GM19397 (cell line): ENCODE results near the gene CLIC1.

ENCODE experiments used
- ATAC-seq: cut with Tn5 transposase; IDR thresholded peaks from one replicate; pipeline ENCODE4 v1.9.1; 2021; ENCODE audit warnings: mild to moderate bottlenecking, moderate library complexity; ENCODE audit not compliant: unreplicated experiment

Gene CLIC1

DNA sequence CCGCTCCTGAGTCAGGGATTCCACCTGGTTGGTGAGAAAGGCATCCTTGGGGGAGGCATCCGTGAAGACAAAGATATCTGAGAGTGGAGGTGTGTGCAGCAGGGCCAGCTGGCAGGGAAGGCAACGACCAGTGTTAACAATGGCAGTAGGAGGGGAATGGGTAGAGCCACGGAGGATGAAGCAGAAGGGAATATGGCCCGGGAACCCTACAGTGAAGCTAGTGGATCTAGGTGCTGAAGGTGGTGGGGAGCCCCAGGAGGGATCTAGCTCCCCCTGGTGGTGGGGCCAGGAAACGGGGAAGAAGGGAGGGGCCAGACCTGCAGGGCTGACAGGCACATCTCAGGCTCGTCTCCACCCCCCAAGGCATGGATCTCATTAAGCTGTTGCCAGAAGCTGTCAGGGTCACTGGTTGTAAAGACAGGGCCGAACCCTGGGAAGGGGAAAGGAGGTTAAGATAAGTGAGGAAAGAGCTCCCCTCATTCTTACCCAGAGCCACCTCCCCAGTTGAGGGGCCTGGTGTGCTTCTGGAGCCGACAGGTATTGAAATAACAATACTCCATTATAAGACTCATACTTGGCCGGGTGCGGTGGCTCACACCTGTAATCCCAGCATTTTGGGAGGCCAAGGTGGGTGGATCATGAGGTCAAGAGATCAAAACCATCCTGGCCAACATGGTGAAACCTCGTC is 33.5 kb upstream of the CLIC1 start:
- ATAC-seq = no peak

- ATAC-seq = no peak
These were observed 32.3 kb upstream of the CLIC1 start for GRCh38 chr6:31768363-31769257.

DNA sequence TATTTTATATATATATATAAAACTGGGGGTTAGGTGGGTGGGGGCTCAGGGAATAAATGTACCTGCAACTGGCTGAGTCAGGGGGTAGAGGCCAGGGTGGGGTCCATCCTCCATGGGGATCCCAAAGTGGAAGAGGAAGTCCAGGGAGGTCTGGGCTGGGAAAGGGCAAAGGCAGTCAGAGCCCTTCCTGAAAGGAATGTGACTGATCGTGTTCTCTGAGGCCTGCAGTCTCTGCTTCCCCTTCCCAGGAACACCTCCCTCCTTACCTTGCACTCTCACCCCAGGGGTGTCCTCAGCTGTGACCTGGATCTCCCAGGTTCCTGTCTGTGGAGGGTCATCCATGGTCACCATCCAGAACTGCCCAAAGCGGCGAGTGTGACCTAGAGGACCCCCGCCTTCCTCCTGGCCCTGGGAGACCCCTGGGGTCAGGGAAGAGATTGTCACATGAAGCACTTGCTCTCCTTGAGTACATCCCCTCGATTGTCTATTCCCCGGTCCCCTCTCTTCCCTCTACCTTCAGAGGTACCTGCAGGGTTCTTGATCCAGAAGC is 30.8 kb upstream of the CLIC1 start:
- ATAC-seq = no peak

GRCh38 chr6:31765910-31766794 is 29.8 kb upstream of the CLIC1 start:
- no peak for ATAC-seq

- ATAC-seq = no peak
These were observed 29.2 kb upstream of the CLIC1 start for GRCh38 chr6:31765559-31765909.

DNA sequence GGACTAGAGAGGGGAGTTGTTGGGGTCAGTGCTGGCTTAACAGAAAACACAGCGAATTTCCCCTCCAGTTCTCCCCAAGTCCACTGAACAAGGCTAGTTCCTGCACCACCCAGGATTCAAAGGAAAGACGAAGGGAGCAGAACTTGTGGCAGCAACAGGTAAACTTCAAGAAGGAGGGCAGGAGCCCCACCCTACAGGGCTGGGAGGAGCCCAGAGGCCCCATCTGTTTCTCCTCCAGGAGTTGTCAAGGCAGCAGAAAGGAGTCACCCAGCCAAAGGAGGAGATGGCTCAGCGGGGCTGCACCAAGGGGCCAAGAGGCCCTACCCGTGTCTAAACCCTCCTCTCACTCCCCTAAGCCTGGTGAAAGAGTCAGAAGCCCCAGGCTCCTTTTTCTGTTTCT is 27.9 kb upstream of the CLIC1 start:
- no peak for ATAC-seq

DNA sequence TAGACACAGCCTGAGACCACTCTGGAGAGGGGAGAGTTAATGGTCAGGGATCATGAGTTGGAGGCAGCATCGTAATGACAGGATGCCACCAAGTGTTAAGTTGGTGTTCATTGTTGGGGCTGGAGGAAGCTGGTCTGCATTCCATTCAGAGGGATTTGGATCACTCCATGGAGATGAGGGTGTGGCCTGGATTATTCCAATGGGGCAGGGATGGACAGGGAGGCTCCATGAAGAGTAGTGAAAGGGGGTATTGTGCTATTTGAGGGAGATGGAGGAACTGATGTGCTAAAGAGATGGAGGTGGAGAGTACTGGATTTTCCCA is 27.2 kb upstream of the CLIC1 start:
- no peak for ATAC-seq

- ATAC-seq = no peak
These were observed 26.7 kb upstream of the CLIC1 start for GRCh38 chr6:31762878-31763618.

GRCh38 chr6:31762356-31762755 is 26.0 kb upstream of the CLIC1 start, which contains the start of gene SAPCD1:
Gene SAPCD1 (plus strand): TSS chr6:31762656. CDS start chr6:31763055, 399 bp downstream.
- ATAC-seq = no peak

DNA sequence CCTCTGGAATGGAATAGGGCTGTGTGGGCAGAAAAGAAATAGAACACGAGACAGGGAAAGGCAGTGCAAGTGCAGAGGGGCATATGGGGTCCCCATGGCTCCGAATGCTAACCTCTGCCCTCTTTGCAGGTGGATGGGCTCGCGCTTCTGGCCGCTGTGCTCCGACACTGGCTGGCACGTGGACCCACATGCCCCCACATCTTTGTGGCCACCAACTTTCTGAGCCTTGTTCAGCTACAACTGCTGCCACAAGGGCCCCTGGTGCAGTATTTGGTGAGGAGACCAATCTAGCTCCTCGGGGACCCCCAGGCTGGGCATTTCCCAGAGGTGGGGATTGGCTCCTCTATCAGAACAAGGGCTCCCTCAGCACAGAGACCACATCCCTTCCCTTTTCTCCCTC is 25.0 kb upstream of the CLIC1 start:
- ATAC-seq = no peak

GRCh38 chr6:31760790-31761189 is 24.5 kb upstream of the CLIC1 start:
- ATAC-seq = no peak

- ATAC-seq = no peak
These were observed 22.0 kb upstream of the CLIC1 start for GRCh38 chr6:31758281-31758680.

GRCh38 chr6:31752739-31753319 is 16.5 kb upstream of the CLIC1 start:
- no peak for ATAC-seq

GRCh38 chr6:31750411-31751022 is 14.2 kb upstream of the CLIC1 start:
- ATAC-seq = no peak

DNA sequence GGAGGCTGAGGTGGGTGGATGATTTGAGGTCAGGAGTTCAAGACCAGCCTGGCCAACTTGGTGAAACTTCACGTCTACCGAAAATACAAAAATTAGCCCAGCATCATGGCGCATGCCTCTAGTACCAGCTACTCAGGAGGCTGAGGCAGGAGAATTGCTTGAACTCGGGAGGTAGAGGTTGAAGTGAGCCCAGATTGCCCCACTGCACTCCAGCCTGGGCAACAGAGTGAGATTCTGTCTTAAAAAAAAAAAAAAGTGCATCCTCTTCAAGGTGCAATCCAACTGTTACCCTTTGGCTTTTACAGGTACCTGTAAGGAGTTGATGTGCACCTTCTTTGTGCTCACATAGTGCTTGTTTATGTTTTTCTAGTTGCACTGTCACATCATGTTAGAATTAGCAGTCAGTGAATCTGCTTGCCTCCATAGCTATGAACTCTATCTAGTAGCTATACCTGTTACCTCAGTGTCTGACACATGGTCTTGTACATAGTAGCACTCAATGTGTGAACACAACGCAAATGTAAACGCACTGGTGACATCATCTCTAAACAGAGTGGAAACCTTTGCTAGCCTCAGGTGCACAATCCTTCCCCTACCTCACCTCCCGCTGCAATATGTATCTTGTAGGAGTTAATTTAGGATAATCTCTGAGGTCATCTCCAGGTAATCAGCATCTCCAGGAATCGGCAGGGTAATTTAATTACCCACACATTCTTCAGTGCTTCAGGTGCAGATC is 13.1 kb upstream of the CLIC1 start:
- no peak for ATAC-seq

DNA sequence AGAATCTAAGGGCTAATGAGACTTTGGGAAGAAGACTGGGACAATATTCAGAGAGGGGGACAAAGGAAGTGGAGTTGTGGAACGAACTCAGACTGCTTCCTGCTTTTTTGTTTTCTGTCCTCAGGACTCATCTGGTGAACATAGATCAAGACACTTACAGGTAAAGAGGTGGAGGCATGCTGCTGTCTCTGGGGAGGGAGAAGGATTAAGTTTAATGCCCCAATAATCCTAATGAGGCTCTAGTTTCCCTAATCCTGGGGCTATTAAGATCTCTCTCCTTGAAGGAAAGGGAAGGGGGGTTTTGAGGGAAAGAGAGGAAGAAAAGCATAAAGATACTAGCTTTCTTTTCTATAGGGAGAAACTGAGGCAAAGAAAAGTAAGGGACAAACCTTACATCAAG is 8.1 kb upstream of the CLIC1 start:
- no peak for ATAC-seq

GRCh38 chr6:31742894-31743293 is 6.6 kb upstream of the CLIC1 start:
- no peak for ATAC-seq

GRCh38 chr6:31741815-31742214 is 5.5 kb upstream of the CLIC1 start:
- ATAC-seq = no peak
